Activated T-helper 1 cell treated with Interleukin-2 at 50 U/mL for 16 hours (primary cell): Measurements from ENCODE around the gene HLA-E.
"Not testable (repeated sequence)": the region's sequence is repeated elsewhere in the genome, so short reads cannot be mapped to it uniquely, and the experiment has no call there.

Source experiments
- DNase-seq: peaks from one replicate; pipeline ENCODE4 v3.0.0-alpha.2; 2020; ENCODE audit warnings: low read depth

The HLA-E gene

DNA sequence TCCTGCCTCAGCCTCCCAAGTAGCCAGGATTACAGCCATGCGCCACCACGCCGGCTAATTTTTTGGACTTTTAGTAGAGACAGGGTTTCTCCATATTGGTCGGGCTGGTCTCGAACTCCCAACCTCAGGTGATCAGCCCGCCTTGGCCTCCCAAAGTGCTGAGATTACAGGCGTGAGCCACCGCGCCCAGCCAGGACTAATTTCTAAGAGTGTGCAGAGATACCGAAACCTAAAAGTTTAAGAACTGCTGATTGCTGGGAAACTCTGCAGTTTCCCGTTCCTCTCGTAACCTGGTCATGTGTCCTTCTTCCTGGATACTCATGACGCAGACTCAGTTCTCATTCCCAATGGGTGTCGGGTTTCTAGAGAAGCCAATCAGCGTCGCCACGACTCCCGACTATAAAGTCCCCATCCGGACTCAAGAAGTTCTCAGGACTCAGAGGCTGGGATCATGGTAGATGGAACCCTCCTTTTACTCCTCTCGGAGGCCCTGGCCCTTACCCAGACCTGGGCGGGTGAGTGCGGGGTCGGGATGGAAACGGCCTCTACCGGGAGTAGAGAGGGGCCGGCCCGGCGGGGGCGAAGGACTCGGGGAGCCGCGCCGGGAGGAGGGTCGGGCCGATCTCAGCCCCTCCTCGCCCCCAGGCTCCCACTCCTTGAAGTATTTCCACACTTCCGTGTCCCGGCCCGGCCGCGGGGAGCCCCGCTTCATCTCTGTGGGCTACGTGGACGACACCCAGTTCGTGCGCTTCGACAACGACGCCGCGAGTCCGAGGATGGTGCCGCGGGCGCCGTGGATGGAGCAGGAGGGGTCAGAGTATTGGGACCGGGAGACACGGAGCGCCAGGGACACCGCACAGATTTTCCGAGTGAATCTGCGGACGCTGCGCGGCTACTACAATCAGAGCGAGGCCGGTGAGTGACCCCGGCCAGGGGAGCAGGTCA is at the start of gene HLA-E:
Gene HLA-E, plus strand, starts transcription at position 429 of the 945 bp plus-strand sequence. Its CDS starts 23 bp downstream, at position 452.
- DNase-seq, result peak; percentile 76

GRCh38 chr6:30441171-30441570 is 48.1 kb upstream of the HLA-E start:
- DNase-seq, result no peak

DNA sequence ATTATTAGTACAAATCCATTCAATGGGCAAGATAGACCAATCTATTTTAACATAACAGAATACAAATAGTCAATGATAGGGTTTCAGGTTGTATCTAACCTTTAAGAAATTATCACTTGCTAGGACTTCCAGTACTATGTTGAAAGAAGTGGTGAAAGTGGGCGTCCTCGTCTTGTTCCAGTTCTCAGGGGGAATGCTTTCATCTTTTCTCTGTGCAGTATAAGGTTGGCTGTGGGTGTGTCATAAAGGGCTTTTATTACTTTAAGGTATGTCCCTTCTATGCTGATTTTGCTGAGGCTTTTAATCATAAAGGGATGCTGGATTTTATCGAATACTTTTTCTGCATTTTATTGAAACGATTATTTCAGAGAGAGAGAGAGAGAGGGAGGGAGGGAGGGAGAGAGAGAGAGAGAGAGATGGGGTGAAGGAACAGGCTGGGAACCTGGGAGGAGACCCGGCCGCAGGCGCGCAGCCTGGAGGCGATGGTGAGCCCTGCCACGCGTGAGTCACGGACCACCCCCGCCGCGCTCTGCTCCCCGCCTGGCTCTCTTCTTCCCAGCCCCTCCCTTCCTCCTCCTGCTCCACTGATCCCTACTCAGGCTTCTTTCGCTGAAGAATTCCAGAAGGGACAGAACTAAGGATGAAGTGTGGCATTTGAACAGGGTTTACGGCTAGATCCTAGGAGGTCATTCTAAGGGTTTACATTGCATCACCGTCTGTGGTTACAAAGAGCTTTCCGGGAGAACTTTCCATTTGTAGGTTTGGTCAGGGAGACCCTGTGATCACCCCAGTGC is 45.5 kb upstream of the HLA-E start:
- no peak for DNase-seq

DNA sequence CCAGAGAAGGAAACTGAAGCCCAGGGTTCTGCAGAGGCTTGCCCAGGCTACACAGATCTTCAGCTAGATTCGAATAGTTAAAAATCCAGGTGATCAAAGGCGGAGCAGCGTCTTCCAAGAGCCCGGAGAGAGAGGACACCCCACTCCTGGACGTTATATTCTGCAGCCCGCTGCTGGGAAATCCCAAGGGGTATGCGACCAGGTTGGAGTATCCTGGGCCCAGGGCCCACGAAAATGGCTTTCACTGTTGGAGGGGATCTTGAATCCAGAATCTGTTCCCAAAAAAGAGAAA is 44.9 kb upstream of the HLA-E start:
- no peak for DNase-seq

DNA sequence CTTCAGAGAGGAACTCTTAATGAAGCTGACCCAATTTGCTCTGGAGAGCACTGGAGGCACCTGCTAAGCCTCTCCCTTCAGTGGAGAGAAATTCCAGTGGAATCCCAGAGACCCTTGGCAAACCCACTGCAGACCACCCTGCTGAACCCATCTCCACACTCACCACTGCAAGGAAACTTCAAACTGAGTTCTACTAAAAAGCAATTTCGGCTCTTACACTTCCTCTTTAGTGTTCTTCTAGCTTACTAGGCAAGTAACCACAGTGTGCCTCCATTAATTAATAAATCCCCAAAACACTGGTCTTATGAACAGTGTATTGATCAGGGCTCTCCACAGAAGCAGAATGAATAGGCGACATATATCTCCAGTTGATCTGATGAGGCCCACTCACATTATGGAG is 43.0 kb upstream of the HLA-E start:
- no peak for DNase-seq

DNA sequence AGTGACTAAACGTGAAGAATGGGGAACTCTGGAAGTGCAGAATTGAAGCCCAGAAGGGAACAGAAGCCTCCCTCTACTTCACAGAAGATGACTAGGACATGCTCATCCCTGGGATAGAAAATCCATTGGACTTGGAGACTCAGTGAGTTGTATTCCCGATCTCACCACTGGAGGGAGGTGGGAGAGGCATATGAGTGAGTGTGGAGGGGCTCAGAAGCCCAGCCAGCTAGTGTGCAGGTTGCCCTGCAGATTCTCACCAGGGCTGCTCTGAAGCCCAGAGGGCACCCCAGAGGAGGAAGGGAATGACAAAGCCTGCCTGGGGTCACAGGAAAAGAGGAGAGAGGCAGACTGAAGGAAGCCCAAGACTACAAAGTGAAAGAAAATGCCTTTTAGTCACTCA is 42.1 kb upstream of the HLA-E start:
- no peak for DNase-seq

GRCh38 chr6:30450548-30450908 is 38.8 kb upstream of the HLA-E start:
- DNase-seq, result no peak

- DNase-seq, result peak; percentile 34
These were observed 38.1 kb upstream of the HLA-E start for GRCh38 chr6:30450909-30451841.

DNA sequence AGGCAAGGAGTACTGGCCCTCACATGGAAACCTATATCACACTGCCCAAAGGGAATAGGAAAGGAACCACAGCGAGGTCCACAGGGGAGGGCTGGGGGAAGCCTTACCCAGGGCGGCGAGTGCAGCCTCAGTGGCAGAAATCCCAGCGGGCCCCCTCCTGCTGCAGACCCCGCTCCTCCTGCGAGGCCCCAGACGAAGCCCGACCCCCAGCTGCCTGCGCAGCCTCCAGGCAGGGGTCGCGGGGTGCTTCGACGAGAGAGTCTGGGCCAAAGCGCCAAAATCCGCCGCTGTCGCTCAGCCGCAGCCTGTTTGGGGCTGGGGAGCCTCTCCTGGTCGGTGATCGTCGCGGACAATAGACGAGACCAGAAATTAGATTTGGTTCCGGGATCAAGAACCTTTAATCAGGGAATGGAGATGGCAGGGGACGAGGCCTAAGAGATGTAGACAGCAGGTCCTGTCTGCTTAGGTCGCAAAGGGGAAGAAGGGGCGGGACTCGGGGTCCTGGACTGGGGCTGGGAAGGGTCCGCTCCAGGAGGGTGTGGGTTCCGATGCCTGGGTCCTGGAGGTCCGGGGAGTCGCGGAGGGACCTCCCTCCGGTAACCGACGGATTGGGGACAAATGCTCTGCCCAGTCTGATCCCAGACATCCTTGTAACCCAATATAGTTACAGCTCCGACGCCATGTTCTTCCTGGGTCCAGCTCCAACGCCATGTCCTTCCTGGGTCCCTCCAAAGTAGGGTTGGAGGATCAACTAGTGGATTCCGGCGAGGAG is 36.4 kb upstream of the HLA-E start:
- DNase-seq, result no peak

GRCh38 chr6:30453508-30454116 is 35.7 kb upstream of the HLA-E start:
- peak; percentile 72 for DNase-seq

DNA sequence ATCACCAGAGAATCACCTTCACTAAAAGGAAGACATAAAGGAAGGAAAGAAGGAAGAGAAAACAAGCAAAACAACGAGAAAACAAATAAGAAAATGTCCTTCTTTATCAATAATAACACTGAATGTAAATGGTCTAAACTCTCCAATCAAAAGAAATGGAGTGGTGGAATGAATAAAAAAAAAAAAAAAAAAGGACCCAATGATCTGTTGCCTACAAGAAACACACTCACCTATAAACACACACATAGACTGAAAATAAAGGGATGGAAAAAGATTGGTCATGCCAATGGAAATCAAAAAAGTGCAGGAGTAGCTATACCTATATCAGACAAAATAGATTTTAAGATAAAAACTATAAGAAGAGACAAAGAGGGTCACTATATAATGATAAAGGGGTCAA is 30.2 kb upstream of the HLA-E start:
- DNase-seq, result no peak

DNA sequence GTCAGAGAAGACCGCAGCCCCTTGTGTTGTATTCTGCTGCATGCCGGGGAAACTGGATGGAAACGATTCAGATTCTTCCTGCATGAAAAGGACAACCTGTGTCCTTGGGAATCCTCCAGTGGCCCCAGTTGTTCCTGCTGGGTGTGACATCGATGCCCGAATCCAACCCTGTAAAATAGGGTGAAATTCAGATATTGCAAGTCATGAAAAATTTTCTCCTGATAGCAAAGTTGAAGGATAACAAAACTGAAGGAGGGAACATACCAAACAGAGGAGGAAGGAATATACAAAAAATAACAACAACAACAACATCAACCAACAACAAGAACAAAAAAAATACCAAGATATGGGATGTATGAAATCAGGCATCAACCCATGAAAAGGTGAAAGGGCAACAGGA is 28.3 kb upstream of the HLA-E start:
- DNase-seq, result no peak

GRCh38 chr6:30462482-30462881 is 26.8 kb upstream of the HLA-E start:
- no peak for DNase-seq

GRCh38 chr6:30463242-30463641 is 26.1 kb upstream of the HLA-E start:
- DNase-seq, result no peak

- DNase-seq, result peak; percentile 47
These were observed 25.4 kb upstream of the HLA-E start for GRCh38 chr6:30463651-30464618.

GRCh38 chr6:30465595-30466306 is 23.6 kb upstream of the HLA-E start:
- no peak for DNase-seq

- DNase-seq, result no peak
These were observed 18.3 kb upstream of the HLA-E start for GRCh38 chr6:30470968-30471367.

DNA sequence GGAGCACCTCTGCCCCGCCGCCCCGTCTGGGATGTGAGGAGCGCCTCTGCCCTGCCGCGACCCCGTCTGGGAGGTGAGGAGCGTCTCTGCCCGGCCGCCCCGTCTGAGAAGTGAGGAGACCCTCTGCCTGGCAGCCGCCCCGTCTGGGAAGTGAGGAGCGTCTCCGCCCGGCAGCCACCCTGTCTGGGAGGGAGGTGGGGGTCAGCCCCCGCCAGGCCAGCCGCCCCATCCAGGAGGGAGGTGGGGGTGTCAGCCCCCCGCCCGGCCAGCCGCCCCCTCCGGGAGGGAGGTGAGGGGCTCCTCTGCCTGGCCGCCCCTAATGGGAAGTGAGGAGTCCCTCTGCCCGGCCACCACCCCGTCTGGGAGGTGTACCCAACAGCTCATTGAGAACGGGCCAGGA is 14.2 kb upstream of the HLA-E start:
- DNase-seq, result not testable (repeated sequence)

DNA sequence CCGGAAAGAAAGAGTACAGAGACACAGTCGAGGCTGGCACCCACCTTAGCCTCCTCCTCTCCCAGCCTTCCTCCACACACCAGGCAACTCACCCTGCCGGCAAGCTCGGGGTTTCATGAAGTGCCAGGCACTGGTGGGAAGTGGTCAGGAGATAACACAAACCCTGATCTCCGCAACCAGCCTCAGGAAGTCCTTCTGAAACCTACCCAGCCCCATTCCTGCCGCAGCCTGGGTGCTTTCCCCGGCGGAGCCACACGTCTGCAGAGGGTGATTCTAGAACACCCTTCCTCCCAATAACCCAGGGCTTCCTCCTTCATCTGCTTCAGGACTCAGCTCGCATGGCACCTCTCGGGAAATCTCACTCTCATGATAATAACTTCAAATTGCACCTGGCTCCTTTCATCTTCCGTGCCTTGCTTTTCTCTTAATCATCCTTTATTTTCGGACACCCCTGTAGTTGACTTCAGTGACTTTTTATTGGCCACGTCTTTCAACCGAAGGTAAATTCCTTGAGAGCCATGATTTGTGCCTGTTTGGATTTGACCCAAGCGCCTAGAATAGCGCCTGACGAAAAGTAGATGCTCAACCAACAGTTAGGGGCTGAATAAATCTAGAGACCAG is 8.7 kb upstream of the HLA-E start:
- DNase-seq, result peak; percentile 36
